ENCODE data around the gene UBE2D3. TPM values are rescaled to one million over a fixed set of nuclear protein-coding genes. Genes with fewer than 3 reads are reported as not detected.

Gene UBE2D3
- total RNA-seq, 1 donor from 2014 or later: 294 TPM

GRCh38 chr4:102791318-102791835, 36.0 kb downstream of the UBE2D3 start:
- DNase-seq: no peak

GRCh38 chr4:102789317-102789717, 38.0 kb downstream of the UBE2D3 start:
- DNase-seq: no peak

- no peak for DNase-seq
Observed at GRCh38 chr4:102787944-102788343, 39.4 kb downstream of the UBE2D3 start.

GRCh38 chr4:102787096-102787881, 40.1 kb downstream of the UBE2D3 start:
- no peak for DNase-seq

GRCh38 chr4:102786279-102786678, 41.1 kb downstream of the UBE2D3 start:
- no peak for DNase-seq

- no peak for DNase-seq
Observed at GRCh38 chr4:102783006-102783405, 44.3 kb downstream of the UBE2D3 start.

- no peak for DNase-seq
Observed at GRCh38 chr4:102781570-102781969, 45.8 kb downstream of the UBE2D3 start.

GRCh38 chr4:102780476-102781144, 46.7 kb downstream of the UBE2D3 start:
- DNase-seq: no peak

GRCh38 chr4:102779204-102779603, 48.1 kb downstream of the UBE2D3 start:
- no peak for DNase-seq

GRCh38 chr4:102778720-102779119, 48.6 kb downstream of the UBE2D3 start:
- DNase-seq: no peak

GRCh38 chr4:102775805-102776204, 51.5 kb downstream of the UBE2D3 start:
- no peak for DNase-seq

- no peak for DNase-seq
Observed at GRCh38 chr4:102774254-102774653, 53.1 kb downstream of the UBE2D3 start.

GRCh38 chr4:102772738-102773340, 54.5 kb downstream of the UBE2D3 start:
- no peak for DNase-seq

- DNase-seq: no peak
Observed at GRCh38 chr4:102764901-102765300, 62.5 kb downstream of the UBE2D3 start.

- DNase-seq: no peak
Observed at GRCh38 chr4:102761906-102762305, 65.4 kb downstream of the UBE2D3 start.

GRCh38 chr4:102761296-102761701, 66.1 kb downstream of the UBE2D3 start:
- DNase-seq: no peak

- peak; percentile 90 for DNase-seq
Observed at GRCh38 chr4:102760645-102761295, 66.6 kb downstream of the UBE2D3 start, which contains the start of gene MANBA. Gene MANBA, minus strand, starts transcription at chr4:102760968. Its CDS starts 74 bp downstream, at chr4:102760894.

- peak; percentile 56 for DNase-seq
Observed at GRCh38 chr4:102759831-102760644, 67.3 kb downstream of the UBE2D3 start.

- no peak for DNase-seq
Observed at GRCh38 chr4:102758241-102759160, 68.8 kb downstream of the UBE2D3 start.

- DNase-seq: no peak
Observed at GRCh38 chr4:102757681-102758080, 69.7 kb downstream of the UBE2D3 start.

Data from tongue (tissue), 2 donors.